Hematopoietic multipotent progenitor cell treated with erythropoietin and hydrocortisone succinate and interleukin-3 and kit ligand, for 8 days (in vitro differentiated cells): ENCODE data around the gene ZNF638.
"Not testable (repeated sequence)": the region's sequence is repeated elsewhere in the genome, so short reads cannot be mapped to it uniquely, and the experiment has no call there.

Experiments
- DNase-seq: peaks from one replicate; pipeline ENCODE4 v3.0.0-alpha.2; 2015

ZNF638 gene

DNA sequence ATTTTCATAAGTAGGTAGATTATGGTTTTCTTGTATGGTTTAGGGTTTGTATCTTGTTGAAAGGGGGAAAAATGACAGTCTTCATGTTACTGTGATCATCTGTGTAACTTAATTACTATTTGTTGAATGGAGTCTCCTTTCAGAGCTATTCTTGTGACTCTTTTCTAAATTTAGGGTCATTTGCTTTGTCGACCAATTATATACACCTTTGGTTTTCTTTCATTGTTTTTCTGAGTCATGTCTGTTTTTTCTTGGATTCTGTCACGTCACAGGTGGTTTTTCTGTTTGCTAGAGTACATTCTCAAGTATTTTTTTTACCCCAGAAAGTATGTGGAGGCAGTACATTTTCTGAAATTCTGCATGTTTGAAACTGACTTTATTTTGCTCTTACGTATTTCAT lies 78.0 kb downstream of the ZNF638 start:
- DNase-seq = no peak

DNA sequence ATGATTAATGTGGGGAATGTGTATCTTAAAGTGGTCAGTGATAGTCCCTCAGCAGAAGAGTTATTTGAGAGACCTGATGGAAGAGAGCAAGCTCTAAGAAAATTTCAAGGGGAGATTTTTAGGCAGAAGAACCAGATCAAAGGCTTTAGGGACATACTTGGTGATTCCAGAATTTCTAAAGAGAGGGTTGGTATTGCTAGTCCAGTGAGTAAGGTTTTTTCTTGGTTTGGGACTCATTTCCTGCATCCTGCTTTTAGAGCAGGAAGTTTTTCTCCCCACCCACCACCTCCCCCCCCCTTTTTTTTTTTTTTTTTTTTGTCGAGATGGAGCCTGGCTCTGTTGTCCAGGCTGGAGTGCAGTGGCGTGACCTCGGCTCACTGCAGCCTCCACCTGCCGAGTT lies 79.1 kb downstream of the ZNF638 start:
- no peak for DNase-seq

GRCh38 chr2:71416866-71417265 lies 85.3 kb downstream of the ZNF638 start:
- not testable (repeated sequence) for DNase-seq

- DNase-seq = peak; percentile 47
Measured at GRCh38 chr2:71417300-71418202, 86.0 kb downstream of the ZNF638 start.

GRCh38 chr2:71419145-71419544 lies 87.6 kb downstream of the ZNF638 start:
- peak; percentile 27 for DNase-seq

GRCh38 chr2:71419976-71420375 lies 88.4 kb downstream of the ZNF638 start:
- DNase-seq = peak; percentile 9

GRCh38 chr2:71422786-71423185 lies 91.2 kb downstream of the ZNF638 start:
- DNase-seq = no peak

- DNase-seq = no peak
Measured at GRCh38 chr2:71423817-71424420, 92.3 kb downstream of the ZNF638 start.

DNA sequence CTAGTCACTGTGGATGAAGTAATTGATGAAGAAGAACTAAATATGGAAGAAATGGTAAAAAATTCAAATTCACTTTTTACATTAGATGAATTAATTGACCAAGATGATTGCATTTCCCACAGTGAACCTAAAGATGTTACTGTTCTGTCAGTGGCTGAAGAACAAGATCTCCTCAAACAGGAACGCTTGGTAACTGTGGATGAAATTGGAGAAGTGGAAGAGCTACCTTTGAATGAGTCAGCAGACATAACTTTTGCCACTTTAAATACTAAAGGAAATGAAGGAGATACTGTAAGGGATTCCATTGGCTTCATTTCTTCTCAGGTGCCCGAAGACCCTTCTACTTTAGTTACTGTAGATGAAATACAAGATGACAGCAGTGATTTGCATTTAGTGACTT lies 95.1 kb downstream of the ZNF638 start:
- DNase-seq = no peak

- no peak for DNase-seq
Measured at GRCh38 chr2:71428472-71429383, 97.1 kb downstream of the ZNF638 start.

- DNase-seq = not testable (repeated sequence)
Measured at GRCh38 chr2:71445142-71445541, 113.6 kb downstream of the ZNF638 start.

DNA sequence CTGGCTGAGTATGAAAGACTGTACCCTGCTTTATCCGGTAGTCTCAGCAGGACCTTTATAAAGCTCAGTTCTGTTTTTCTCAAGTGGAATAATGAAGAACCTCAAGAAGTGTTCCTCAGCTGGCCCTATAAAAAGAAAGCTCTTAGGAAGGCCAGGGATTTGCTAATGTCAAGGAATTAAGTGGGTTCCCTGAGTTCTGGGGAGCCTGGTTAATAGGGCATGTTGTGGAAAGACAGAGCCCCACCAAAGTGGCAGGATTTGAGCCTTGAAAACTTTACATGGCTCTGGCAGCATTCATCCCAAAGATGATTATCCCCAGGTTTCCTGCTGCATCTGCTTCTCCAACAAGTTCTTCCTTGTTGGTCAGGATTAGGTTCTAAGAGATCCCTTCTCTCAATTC lies 114.9 kb downstream of the ZNF638 start:
- DNase-seq = no peak

- DNase-seq = no peak
Measured at GRCh38 chr2:71449343-71449742, 117.8 kb downstream of the ZNF638 start.

DNA sequence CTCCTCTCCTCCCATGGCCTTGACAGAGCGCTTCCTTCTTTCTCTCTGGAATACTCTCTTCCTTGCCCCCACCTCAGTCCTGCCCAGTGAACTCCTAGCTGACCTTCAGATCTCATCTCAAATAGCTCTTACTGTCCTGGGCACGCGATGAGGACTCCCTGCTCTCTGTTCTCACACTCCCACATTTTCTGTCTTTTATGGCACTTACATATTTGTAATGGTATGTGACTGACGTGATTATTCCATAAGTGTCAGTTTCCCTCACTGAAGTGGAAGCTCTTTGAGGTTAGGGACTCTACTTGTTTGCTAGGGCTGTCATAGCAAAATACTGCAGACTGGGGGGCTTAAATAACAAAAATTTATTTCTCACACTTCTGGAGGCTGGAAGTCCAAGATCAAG lies 120.1 kb downstream of the ZNF638 start:
- DNase-seq = no peak

DNA sequence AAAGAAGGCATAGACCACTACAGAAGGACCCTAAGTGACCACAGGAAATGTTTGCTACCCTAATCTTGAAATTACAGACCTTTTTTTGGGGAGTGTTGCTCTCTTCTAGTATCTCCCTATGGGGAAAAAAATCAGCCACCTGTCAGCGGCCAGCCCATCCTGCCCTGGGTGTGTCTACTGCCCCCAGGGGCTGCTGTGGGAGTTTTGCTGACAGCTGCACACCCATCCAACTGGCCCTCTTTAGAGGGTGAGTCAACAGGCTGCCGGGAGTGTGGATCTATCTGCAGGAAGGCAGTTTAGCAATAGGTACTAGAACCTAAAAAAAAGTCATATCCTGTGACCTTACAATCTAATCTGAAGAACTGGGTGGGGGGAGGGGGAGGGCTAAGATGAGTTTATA lies 121.0 kb downstream of the ZNF638 start:
- DNase-seq = peak; percentile 61

DNA sequence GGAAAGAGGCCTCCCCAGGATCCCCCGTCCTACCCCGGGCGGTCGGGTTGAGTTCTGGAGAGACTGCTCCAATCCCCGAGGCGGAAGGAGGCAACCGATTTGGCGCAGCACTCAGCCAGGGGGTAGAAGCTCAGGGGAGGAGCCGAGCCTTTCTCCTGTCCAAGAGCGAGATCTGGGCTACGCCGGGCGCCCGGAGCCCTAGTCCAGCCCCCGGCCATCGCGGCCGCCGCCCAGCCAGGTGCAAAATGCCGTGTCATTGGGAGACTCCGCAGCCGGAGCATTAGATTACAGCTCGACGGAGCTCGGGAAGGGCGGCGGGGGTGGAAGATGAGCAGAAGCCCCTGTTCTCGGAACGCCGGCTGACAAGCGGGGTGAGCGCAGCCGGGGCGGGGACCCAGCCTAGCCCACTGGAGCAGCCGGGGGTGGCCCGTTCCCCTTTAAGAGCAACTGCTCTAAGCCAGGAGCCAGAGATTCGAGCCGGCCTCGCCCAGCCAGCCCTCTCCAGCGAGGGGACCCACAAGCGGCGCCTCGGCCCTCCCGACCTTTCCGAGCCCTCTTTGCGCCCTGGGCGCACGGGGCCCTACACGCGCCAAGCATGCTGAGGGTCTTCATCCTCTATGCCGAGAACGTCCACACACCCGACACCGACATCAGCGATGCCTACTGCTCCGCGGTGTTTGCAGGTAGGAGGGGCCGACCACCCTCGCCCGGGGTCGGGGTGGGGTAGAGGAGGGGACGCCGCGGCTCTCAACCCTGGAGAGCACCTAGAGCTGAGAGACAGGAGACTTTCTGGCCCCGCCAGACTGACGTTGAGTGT lies 122.0 kb downstream of the ZNF638 start, which contains the start of gene DYSF:
TSS of gene DYSF (plus strand) at position 158 of the 817 bp plus-strand sequence.
- peak; percentile 44 for DNase-seq

DNA sequence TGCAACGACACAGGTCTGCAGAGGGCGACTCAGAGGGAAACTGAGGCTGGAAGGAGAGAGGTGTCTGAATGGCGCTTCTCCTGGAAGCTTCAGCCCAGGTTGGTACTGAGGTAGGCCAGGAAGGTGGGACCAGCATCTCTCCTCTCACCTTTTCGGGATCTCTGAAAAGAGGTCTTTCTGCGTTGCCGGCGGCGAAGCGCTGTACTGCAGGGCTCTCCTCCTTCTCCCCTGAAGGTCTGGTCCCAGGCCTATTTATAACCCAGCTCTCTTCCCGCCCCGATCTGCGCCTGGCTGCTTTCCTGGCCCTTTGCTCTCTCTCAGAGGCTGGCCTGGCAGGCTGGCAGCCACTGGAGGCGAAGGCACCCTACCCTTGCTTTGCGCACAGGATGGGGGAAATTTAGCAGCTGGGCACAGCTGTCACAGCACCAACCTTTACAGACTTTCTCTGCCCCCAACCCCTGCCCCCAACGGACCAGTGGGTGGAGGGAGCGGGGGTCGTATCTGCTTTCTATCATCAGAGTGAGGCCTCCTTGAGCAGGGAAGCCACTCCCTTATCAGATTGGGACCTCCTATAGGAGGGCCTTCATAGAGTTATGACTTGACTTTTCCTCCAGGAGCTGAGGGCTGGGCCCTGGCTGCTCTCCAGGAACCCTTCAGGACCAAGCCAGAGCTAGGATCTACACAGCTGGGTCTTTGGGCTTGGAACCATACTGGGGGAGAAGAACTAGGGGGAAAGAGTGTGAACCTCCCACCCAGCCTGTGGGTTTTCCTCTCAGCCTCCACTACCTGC lies 122.8 kb downstream of the ZNF638 start:
- peak; percentile 11 for DNase-seq

GRCh38 chr2:71455011-71455740 lies 123.6 kb downstream of the ZNF638 start:
- no peak for DNase-seq

DNA sequence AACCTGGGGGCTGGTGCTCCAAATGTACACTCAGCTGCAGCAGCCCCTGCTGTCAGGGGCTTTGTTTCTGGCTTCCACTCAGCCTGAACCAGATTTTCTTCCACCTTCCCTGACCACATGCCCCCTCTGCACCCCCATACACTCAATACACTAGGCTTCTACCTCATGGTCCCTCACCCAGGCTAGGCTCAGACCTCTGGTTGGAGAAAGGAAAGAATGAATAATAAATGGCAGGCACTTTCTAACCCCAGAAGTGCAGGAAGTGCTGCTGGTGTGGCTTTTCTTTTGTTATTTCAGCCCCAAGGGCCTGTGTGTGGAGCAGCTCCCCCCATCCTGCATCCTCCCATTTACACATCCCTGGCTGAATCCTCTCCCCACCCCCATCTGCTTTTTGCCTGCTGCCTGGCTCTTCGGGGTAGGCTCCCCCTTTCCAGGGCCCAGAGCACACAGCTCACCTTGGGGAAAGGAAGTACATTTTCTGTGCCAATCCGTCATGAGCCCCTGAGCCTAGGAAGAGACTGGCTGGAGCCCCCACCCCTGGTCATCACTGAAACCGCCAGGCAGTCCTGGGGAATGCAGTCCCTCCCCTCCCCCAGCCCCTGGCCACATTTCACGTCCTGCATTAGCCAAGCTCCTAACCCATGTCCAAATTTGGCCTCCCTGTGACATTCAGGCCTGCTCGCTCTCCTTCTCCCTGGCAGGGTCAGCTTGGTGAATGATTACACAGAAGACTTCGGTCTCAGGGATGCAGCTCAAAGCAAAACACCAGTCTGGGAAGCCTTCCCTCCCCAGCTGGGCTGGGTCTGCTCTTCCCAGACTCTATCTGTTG lies 124.4 kb downstream of the ZNF638 start:
- no peak for DNase-seq

DNA sequence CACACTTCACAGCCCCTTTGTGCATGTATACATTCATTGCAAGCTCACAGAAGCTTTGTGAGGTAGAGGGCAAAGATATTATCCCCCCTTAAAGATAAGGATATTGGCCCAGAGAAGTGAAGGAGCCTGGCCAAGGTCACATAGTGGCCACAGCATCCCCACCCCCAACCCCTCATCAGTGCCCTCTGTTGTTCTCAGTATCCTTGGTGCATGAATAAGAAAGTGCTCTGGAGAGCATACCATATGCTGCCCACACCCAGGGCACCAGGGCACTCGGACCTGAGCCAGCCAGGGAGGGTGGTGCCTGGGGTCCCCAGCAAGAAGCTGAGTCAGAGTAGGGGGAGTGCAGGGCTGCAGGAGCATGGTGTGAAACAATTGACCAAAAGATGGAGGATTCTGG lies 125.0 kb downstream of the ZNF638 start:
- DNase-seq = no peak
